ENCODE data around the gene ZBTB6.
"Not testable (repeated sequence)": the region's sequence is repeated elsewhere in the genome, so short reads cannot be mapped to it uniquely, and the experiment has no call there.

The ZBTB6 gene

GRCh38 chr9:122923947-122924346 lies 10.8 kb upstream of the ZBTB6 start:
- DNase-seq (ENCODE audit: low read depth) = no peak

- no peak for DNase-seq (ENCODE audit: low read depth)
Measured at GRCh38 chr9:122922713-122923112, 9.6 kb upstream of the ZBTB6 start.

DNA sequence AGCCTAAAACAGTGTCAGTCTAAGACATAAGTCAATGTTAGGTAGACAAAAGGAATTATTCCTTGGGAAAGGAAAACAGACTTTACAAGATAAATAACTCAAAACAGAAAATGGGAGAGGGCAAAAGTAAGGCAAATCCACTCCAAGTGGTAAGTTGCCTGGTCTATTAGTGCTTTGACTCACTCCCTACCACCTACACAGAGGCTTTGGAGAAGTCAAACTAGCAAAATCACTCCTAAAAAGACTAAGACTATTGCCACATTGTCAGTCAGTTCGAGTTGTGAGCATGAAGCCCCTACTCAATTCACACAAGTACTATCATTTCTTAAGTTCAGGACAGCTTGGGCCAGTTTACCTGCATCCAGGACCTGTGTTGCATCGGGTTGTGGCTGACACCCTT lies 5.2 kb upstream of the ZBTB6 start:
- DNase-seq (ENCODE audit: low read depth) = no peak

- no peak for DNase-seq (ENCODE audit: low read depth)
Measured at GRCh38 chr9:122912671-122912963, 506 bp downstream of the ZBTB6 start.

DNA sequence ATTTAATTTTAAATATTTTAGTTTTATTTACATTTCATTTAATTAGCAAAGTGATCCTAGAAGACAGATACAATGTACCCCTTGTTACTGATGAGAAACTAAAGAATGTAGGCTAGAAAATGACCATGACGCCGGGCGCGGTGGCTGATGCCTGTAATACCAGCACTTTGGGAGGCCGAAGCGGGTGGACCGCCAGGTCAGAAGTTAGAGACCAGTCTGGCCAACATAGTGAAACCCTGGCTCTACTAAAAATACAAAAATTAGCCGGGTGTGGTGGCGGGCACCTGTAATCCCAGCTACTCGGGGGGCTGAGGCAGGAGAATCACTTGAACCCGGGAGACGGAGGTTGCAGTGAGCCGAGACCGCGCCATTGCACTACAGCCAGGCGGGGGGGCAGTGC lies 7.0 kb downstream of the ZBTB6 start:
- DNase-seq (ENCODE audit: low read depth) = not testable (repeated sequence)

DNA sequence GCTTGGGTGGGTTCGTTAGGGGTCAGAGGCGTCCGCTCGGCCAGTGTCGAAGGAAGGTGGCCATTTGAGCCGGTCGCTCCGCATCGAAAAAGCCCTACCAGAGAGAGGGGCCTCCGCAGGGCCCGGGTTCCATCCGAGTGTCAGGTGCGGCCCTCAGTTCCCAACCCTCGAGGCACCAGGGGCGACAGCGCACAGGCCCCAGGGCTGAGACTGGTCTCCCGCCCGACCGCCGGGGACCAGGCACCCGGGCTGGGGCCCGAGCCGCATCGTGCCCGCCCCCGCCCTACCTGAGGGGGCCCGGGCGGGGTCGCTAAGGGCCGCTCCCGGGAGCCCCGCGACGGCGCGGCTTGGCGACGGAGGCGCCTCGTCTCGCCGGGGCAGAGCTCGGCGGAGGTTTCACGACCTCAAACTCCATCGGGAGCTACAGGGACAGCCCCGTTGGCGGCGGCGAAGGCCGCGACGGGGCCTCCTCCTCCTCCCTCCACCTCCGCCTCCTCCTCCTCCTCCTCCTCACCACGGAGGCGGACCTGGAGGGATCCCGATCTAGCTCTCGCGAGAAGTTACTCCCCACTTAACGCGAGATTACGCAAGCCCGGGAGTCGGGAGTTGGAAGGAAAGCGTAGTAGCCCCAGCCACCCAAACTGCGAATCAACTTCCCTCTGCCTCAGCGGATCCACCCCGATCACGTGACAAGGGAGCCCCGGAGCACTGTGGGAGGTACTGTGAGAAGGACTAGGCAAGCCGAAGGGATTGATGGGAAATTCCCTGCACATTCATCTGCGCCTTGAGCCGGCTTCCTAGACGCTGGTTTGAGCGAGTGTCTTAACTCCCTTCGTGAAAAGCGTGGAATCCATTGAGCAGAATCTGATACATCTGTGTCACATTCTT lies 8.1 kb downstream of the ZBTB6 start, which contains the start of gene RC3H2:
TSS of gene RC3H2 (minus strand) at position 537 of the 888 bp plus-strand sequence. CDS start 7,850 bp downstream, outside the sequence.
- DNase-seq (ENCODE audit: low read depth) = peak; percentile 90

DNA sequence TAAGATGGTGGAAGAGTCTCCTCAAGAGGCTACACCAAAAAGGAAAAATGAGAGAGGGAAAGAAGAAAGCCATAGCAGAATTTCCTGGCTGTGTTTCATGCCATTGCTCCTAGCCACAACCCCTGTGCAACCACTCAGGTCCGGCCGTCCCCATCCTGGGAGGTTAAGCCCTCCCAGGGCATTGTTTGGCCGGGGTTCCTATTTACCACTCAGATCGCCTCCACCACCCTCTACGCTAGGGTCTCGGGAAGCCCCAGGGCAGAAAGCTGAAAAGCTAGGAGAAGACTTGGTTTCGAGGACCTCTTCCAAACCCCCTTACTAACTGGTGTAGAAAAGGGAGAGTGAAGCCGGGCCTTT lies 8.7 kb downstream of the ZBTB6 start:
- DNase-seq (ENCODE audit: low read depth) = peak; percentile 11

DNA sequence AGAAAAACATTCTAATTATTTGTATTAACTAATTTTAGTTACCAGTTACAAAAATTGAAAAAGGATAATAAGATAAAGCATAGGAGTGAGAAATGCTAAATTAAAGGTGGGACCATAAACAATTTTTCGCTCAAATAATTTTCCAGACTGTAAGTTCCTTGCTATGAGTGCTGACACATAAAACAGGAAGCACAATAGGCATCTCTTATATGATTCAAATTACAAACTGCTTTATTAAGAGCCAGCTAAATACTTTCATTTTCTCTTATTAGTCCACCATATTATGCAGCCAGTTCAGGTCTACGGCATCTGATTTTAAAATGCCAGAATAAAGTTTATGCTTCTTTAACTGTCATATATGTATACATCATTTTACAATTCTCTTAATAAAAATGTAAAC lies 12.3 kb downstream of the ZBTB6 start:
- no peak for DNase-seq (ENCODE audit: low read depth)

- no peak for DNase-seq (ENCODE audit: low read depth)
Measured at GRCh38 chr9:122897969-122898368, 15.2 kb downstream of the ZBTB6 start.

GRCh38 chr9:122888480-122888879 lies 24.6 kb downstream of the ZBTB6 start:
- no peak for DNase-seq (ENCODE audit: low read depth)

DNA sequence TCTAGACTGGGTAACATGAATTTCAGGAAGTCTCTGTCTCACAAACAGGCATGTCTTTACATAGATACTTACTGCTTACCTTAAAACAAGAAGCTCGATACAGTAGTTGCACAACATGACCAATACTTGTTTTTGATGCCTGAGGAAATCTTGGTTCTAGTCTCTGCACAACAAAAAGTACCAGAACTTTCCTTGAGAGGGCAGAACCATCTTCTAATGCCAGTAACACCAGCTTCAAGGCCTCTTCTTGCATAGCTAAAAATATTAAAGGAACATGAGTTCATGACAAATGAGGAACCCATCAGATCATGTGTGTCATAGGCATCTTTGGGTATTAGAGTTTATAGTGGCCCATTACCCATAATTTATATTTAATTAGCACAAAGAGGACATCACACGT lies 30.0 kb downstream of the ZBTB6 start:
- DNase-seq (ENCODE audit: low read depth) = no peak

- no peak for DNase-seq (ENCODE audit: low read depth)
Measured at GRCh38 chr9:122879443-122879842, 33.7 kb downstream of the ZBTB6 start.

DNA sequence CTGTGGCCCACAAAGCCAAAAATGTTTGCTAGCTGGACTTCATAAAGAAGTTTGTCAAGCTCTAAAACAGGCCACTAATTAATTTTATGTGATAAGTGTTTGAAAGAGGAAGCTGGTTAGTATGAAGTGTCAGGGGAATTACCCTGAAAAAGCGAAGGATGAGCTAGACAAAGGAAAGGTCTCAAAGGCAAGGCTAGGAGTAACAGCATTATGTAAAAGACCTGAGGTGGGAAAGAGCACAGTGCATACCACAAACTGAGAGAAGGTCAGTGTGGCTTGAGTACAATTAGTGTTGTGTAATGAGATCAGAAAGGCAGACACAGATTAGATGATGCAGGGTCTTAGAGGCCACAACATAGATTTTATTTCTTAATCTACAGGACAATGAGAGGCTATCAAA lies 37.6 kb downstream of the ZBTB6 start:
- DNase-seq (ENCODE audit: low read depth) = no peak

GRCh38 chr9:122867276-122867675 lies 45.8 kb downstream of the ZBTB6 start:
- DNase-seq (ENCODE audit: low read depth) = not testable (repeated sequence)

GRCh38 chr9:122866079-122866478 lies 47.0 kb downstream of the ZBTB6 start:
- DNase-seq (ENCODE audit: low read depth) = no peak

GRCh38 chr9:122865300-122865699 lies 47.8 kb downstream of the ZBTB6 start:
- DNase-seq (ENCODE audit: low read depth) = no peak

GRCh38 chr9:122863407-122863806 lies 49.7 kb downstream of the ZBTB6 start:
- no peak for DNase-seq (ENCODE audit: low read depth)

GRCh38 chr9:122860319-122861142 lies 52.6 kb downstream of the ZBTB6 start:
- no peak for DNase-seq (ENCODE audit: low read depth)
